ENCODE measurements around the gene ATOSB. TPM values are rescaled to one million over a fixed set of nuclear protein-coding genes. Genes with fewer than 3 reads are reported as not detected.
A peak's percentile ranks its signal among the peaks of the same experiment; 100 is the strongest.

ATOSB gene
- total RNA-seq, 1 donor from 2014 or later, result 30.3 TPM

- peaks cover 6% of the 10 kb centered on the region for H3K27me3 Mint-ChIP-seq (ENCODE audit: unreplicated experiment)
- H3K36me3 Mint-ChIP-seq (ENCODE audit: unreplicated experiment), result no peaks in the 10 kb centered on the region
- peak; percentile 97 for TF ChIP-seq CTCF (IDR thresholded peaks at IDR 0.05)
- H3K9me3 Mint-ChIP-seq (ENCODE audit: unreplicated experiment), result no peaks in the 10 kb centered on the region
- peaks cover 37% of the 10 kb centered on the region for H3K4me1 Mint-ChIP-seq (ENCODE audit: unreplicated experiment)
- peak overlapping the region; percentile 99 for H3K27ac Mint-ChIP-seq (ENCODE audit: unreplicated experiment)
- peak; percentile 95 for DNase-seq (ENCODE audit: extremely low spot score, unreplicated experiment)
- peak overlapping the region; percentile 92 for H3K4me3 Mint-ChIP-seq (ENCODE audit: unreplicated experiment)
Measured at GRCh38 chr9:35116898-35117551, 1.4 kb upstream of the ATOSB start.

GRCh38 chr9:35116539-35116897 is 856 bp upstream of the ATOSB start:
- Mint-ChIP-seq H3K27me3 (ENCODE audit: unreplicated experiment) (peaks cover 5% of the 10 kb centered on the region), H3K36me3 (ENCODE audit: unreplicated experiment) (no peaks in the 10 kb centered on the region), H3K4me1 (ENCODE audit: unreplicated experiment) (peaks cover 41% of the 10 kb centered on the region), H3K9me3 (ENCODE audit: unreplicated experiment) (no peaks in the 10 kb centered on the region), H3K27ac (ENCODE audit: unreplicated experiment) (peak overlapping the region; percentile 99), H3K4me3 (ENCODE audit: unreplicated experiment) (peak overlapping the region; percentile 92)
- no peak for TF ChIP-seq CTCF (IDR thresholded peaks at IDR 0.05)
- DNase-seq (ENCODE audit: extremely low spot score, unreplicated experiment), result no peak

GRCh38 chr9:35114840-35115628 is 628 bp downstream of the ATOSB start:
- peak overlapping the region; percentile 92 for H3K4me3 Mint-ChIP-seq (ENCODE audit: unreplicated experiment)
- no peaks in the 10 kb centered on the region for H3K9me3 Mint-ChIP-seq (ENCODE audit: unreplicated experiment)
- no peak for DNase-seq (ENCODE audit: extremely low spot score, unreplicated experiment)
- H3K27me3 Mint-ChIP-seq (ENCODE audit: unreplicated experiment), result no peaks in the 10 kb centered on the region
- H3K27ac Mint-ChIP-seq (ENCODE audit: unreplicated experiment), result peak overlapping the region; percentile 99
- no peak for TF ChIP-seq CTCF (IDR thresholded peaks at IDR 0.05)
- no peaks in the 10 kb centered on the region for H3K36me3 Mint-ChIP-seq (ENCODE audit: unreplicated experiment)
- H3K4me1 Mint-ChIP-seq (ENCODE audit: unreplicated experiment), result peaks cover 53% of the 10 kb centered on the region

- no peaks in the 10 kb centered on the region for H3K27me3 Mint-ChIP-seq (ENCODE audit: unreplicated experiment)
- H3K36me3 Mint-ChIP-seq (ENCODE audit: unreplicated experiment), result no peaks in the 10 kb centered on the region
- H3K27ac Mint-ChIP-seq (ENCODE audit: unreplicated experiment), result peak overlapping the region; percentile 99
- H3K4me1 Mint-ChIP-seq (ENCODE audit: unreplicated experiment), result peaks cover 59% of the 10 kb centered on the region
- TF ChIP-seq CTCF (IDR thresholded peaks at IDR 0.05), result no peak
- DNase-seq (ENCODE audit: extremely low spot score, unreplicated experiment), result peak; percentile 97
- no peaks in the 10 kb centered on the region for H3K9me3 Mint-ChIP-seq (ENCODE audit: unreplicated experiment)
- peak overlapping the region; percentile 92 for H3K4me3 Mint-ChIP-seq (ENCODE audit: unreplicated experiment)
Measured at GRCh38 chr9:35114113-35114839, 1.4 kb downstream of the ATOSB start.

Measured in osteocyte (in vitro differentiated cells).